GM04504 (cell line): ENCODE results near the gene LRMDA.

Experiments used
- DNase-seq: peaks from one replicate; pipeline ENCODE4 v3.0.0-alpha.2; 2012; ENCODE audit warnings: low read depth

LRMDA gene

DNA sequence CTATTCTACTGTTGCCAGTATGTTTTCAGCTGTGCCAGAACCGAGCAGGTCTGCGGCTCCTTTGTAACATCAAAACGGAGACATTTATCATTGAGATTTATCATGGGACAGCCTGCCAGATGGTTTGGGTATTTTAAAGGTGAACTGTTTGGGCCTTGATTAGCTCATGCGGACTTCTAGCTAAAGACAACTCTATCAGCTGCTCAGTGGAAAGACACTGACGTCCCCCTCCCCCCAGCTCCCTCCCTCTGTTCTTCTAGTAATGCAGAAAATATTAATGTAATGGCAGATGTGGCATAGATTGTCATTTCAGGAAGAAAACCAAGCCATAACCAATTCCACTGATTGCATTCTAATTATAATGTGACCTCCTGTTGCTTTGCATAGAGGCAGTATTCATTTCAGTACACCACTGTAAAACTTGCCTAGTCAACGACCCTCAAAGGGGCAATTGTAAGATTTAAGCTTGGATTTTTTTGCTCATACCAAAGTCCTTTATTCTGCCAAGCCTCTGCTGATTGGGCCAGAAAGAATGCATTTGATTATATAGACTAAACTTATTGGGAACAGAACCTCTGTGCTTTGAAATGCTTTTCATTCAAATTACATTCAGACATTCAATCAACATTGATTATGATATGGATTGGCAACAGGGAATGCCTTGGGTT, 966.8 kb downstream of the LRMDA start:
- no peak for DNase-seq

DNA sequence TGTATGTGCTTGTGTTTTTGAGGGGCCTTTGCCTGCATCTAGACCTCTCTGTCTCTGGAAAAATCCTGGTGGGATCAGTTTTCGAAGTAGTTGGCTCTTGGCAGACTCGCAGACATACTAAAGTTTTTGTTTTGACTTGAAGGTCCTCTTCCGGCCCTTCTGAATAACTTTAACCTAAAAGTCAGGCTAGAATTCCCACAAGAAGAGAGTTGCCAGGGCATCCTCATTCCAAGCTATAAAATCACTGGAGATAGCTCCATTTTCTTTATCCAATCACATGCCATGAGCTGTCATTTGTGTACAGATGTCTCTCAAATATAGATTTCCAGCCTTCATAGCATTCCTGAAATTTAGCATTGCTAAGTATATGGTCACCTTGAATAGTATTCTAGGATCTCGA, 967.8 kb downstream of the LRMDA start:
- DNase-seq: no peak

GRCh38 chr10:76401006-76401405, 969.6 kb downstream of the LRMDA start:
- no peak for DNase-seq

DNA sequence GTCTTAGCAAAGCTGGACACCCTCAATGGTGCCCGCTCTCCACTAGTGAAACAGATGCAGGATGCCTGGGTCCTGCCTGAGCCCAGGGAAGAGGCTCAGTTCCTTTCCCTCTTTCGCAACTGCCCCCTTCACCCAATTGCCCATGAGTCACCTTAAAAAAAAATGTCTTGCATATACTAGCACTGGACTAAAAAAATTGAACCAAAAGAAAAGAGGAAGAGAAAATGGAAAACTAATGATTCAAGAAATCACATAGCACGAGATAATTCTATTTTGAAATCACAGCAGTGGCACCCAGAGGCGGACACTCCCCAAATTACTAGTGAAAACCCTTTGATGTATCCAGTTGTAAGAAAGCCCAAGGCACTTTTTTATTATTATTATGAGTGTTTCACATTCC, 972.5 kb downstream of the LRMDA start:
- DNase-seq: no peak

- no peak for DNase-seq
These were observed 973.1 kb downstream of the LRMDA start for GRCh38 chr10:76404531-76404930.

DNA sequence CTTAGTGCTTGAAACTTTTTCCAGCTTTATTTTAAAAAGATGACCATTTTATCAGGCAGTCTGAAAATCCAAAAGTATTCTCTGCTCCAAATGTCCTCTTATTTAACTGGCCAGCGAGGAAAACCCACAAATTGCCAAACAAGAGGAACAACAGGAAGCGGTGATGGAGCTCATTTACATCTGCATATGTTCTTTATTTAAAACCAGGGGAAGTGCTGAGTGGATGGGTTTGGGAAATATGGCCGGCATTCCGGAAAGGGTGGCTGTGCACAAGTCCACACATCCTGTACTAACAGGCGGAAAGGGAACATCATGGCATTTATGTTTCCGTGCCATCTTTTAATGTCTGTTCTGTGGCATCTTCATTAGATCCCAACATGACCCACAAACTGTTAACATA, 974.5 kb downstream of the LRMDA start:
- no peak for DNase-seq

- no peak for DNase-seq
These were observed 977.2 kb downstream of the LRMDA start for GRCh38 chr10:76408646-76409045.

GRCh38 chr10:76411729-76412435, 980.5 kb downstream of the LRMDA start:
- peak; percentile 83 for DNase-seq

DNA sequence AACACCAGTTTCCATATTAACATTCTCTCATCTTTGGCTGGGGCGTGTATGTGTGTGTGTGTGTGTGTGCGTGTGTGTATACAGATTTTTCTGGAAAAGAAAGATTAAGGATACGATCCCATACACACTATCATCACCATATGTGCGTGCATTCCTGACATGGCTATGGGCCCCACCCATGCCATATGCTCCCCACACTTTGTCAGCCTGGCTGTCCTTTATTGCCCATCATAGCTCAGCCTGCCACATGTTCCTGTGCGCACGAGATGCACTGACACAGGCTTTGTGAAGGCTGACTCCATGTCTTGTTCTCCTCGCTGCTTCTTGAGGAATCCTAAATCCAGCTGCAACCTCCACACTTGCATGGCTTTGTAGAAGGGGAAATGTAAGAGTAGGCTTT, 984.1 kb downstream of the LRMDA start:
- DNase-seq: no peak

DNA sequence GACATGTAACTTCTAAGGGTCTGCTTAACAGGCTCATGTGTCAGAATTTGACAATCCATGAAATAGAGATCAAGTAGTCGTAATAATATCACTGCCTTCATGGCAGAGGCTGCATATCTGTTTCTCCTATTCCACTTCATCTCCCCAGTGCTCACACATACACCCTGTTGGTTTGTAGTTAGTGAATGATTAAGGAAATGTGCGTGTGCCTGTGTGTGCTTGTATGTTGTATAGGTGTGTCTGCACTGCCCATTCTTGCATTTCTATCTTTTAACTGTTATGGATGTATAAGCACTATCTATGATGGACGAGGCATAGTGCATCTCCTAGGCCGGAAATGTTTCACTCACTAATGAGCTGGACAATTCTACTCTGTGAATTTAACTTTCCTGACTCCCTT, 985.2 kb downstream of the LRMDA start:
- no peak for DNase-seq

- DNase-seq: no peak
These were observed 989.3 kb downstream of the LRMDA start for GRCh38 chr10:76420725-76421124.

- DNase-seq: no peak
These were observed 991.3 kb downstream of the LRMDA start for GRCh38 chr10:76422769-76423168.

DNA sequence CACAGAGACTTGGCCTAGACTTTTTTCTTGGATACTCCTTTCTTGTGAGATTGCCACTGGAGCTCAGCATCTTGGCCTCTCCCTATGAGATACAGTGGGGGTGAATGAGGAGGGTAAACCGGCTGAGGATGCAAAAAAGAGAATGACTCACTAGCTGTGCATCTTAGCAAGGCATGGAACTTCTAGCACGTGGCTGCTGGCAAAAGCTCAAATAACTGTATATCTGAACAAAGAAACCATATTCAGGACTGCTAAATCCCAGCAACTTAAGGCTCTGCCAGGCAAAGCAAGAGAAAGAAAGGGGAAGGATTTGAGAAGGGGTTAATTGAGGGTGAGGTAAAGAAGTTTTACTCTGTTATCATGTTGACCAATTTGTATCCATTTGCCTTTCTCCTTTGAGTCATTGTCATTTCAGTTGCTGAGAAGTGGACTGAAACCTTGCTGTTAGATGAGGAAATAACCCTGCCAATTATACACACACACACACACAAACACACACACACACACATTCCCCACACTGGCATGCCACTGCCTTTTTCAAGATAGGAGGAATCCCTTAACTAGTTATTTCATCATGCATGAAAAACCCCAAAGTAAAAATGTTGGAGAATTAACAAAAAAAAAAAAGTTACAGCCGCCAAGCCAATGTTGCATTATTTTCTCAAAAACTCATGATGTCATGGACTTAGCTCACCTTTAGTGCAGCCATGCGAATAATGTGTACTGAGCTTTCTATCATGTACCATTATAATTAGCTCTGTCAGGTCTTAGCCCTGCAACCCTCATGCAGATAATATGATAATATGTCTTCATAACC, 997.3 kb downstream of the LRMDA start:
- DNase-seq: peak; percentile 60

DNA sequence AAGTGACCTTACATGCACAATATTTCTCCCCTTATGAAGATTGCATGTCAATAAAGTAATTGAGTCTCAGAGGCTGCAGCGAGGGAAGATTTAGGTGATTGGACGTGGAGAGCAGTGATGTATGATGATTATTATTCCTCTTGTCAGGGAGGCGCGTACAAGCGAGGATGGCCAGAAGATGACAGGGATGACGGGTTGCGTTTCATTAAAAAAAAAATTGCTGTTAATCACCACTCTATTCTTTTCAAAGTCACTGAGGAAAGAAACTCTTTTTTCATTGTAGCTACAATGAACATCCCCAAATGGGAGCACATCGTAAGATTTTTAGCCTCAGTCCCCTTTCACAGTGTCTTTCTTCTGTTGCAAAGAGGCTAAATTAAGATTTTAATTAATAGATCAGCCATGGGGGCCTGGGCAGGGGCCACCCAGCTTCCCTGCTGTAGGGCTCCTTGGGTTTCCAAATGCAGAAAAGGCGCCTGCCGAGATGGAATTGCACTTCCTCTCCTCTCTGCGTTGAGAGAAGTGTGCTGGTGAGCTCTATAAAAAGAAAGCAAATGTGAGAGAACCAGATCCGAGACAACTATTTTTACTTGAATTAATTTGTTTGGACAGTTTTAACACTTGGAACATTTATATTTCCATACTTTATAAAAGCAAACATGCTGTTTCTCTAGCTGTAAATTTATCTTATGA, 998.1 kb downstream of the LRMDA start:
- no peak for DNase-seq

DNA sequence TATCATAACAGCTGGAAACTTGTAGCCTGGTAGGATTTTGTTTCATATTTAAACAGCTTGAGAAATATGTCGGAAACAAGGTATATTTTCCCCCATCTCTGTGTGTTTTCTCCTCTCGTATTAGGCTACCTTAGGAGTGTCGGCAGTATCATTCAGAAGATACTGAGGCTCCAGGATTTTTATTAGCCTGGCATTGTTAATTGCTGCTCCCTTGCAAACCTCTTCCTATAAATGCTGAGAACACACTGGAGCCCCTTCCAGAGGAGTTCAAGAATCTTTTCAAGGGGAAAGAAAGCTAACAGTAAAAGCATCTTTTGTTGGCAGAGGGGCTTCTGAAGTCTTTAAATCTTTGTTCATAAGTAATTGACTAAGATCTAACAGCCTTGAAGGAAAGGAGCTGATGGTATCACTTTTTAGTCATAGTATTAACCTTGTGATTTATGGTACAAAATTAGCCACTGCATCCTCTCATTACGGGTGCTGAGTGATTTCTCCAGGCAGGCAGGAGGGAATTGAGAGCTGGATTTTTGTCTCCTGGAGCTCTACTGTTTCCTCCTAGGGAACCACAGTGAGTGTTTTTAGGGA, 998.7 kb downstream of the LRMDA start:
- peak; percentile 40 for DNase-seq

- peak; percentile 62 for DNase-seq
These were observed 1000.9 kb downstream of the LRMDA start for GRCh38 chr10:76432016-76433012.

- no peak for DNase-seq
These were observed 1002.0 kb downstream of the LRMDA start for GRCh38 chr10:76433161-76434005.

DNA sequence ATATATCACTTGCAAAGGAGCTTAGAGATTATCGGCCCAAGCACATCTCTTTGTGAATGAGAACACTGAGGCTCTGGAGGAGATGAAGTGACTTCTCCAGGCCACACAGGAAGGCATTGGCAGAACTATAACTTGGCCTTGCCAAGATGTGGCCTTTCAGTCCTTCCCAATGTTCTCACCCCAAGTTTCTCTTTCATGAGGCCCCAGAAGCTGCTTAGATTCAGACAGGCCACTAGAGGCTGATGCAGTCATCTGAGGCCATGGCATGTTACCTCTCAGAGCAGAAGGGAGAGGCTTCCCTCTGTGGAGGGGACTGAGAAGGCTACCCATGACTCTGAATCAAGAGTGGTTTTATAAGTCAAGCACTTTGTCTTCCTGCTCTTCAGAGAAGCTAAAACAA, 1003.7 kb downstream of the LRMDA start:
- no peak for DNase-seq

GRCh38 chr10:76436401-76436811, 1005.0 kb downstream of the LRMDA start:
- DNase-seq: no peak

DNA sequence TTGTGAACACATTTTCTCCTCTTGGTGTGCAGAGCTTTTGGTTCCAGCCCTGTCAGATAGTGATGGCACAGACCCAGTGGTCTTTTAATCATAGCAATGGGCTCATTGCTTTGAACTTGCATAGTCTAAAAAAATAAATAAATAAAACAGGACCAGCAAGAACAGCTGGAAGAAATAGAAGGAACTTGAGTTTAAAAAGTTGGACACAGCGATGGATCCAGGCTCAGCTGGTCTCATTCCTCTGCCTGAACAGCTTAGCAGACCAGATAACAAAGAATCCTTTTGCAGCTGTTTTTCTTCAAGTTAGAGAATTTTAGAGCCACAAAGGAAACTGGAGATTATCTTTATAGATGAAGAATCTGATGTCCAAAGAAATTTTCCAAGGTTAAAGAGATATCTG, 1005.6 kb downstream of the LRMDA start:
- no peak for DNase-seq
